DMS53 treated with DMSO at 0.1 percent for 48 hours (cell line): ENCODE measurements around the gene EEFSEC.
A peak's percentile ranks its signal among the peaks of the same experiment; 100 is the strongest.

Source experiments
- DNase-seq: peaks from one replicate; lab custom pipeline; 2025; ENCODE audit not compliant: unreplicated experiment; lab: John Stamatoyannopoulos, UW

EEFSEC gene

GRCh38 chr3:128382221-128382807 is 229.0 kb downstream of the EEFSEC start:
- DNase-seq = no peak

- DNase-seq = peak; percentile 38
These were observed 230.3 kb downstream of the EEFSEC start for GRCh38 chr3:128383316-128384235.

GRCh38 chr3:128385080-128385832 is 232.0 kb downstream of the EEFSEC start:
- DNase-seq = no peak

GRCh38 chr3:128388932-128389331 is 235.7 kb downstream of the EEFSEC start:
- no peak for DNase-seq

- DNase-seq = no peak
These were observed 237.6 kb downstream of the EEFSEC start for GRCh38 chr3:128390867-128391266.

- no peak for DNase-seq
These were observed 238.7 kb downstream of the EEFSEC start for GRCh38 chr3:128392021-128392420.

- no peak for DNase-seq
These were observed 239.7 kb downstream of the EEFSEC start for GRCh38 chr3:128392818-128393544.

- no peak for DNase-seq
These were observed 240.8 kb downstream of the EEFSEC start for GRCh38 chr3:128394033-128394432.

- no peak for DNase-seq
These were observed 241.8 kb downstream of the EEFSEC start for GRCh38 chr3:128395046-128395445.

- DNase-seq = no peak
These were observed 242.3 kb downstream of the EEFSEC start for GRCh38 chr3:128395500-128396162.

GRCh38 chr3:128397484-128397883 is 244.2 kb downstream of the EEFSEC start:
- DNase-seq = no peak

GRCh38 chr3:128398586-128398985 is 245.3 kb downstream of the EEFSEC start:
- DNase-seq = no peak

- DNase-seq = no peak
These were observed 246.1 kb downstream of the EEFSEC start for GRCh38 chr3:128399221-128399915.

GRCh38 chr3:128400671-128401070 is 247.4 kb downstream of the EEFSEC start:
- DNase-seq = no peak

- no peak for DNase-seq
These were observed 249.0 kb downstream of the EEFSEC start for GRCh38 chr3:128402319-128402718.

- DNase-seq = no peak
These were observed 249.7 kb downstream of the EEFSEC start for GRCh38 chr3:128402998-128403397.

GRCh38 chr3:128404276-128405068 is 251.2 kb downstream of the EEFSEC start:
- no peak for DNase-seq

- DNase-seq = no peak
These were observed 252.4 kb downstream of the EEFSEC start for GRCh38 chr3:128405554-128406277.
